Adrenal gland (tissue), 5 donors: ENCODE measurements around the gene PEX14.

Source experiments
- CTCF ChIP-seq, 6 experiments: fragments of 450-650 bp in 4 of 6; fragments of 200-600 bp in 2 of 6; sonication (generic) in 1 of 6; IDR thresholded peaks; 1 replicate in 5 of 6; 2 replicates in 1 of 6; pipeline versions ENCODE4 v1.5.1 to v1.8.0; 2016 to 2021; ENCODE audit warnings: antibody characterized with exemption in 6 of 6, mild to moderate bottlenecking in 2 of 6, moderate library complexity in 1 of 6
- POLR2A ChIP-seq, 2 donors: fragments of 450-650 bp; IDR thresholded peaks; one replicate each; pipeline ENCODE4 v1.6.1; 2017; ENCODE audit warnings: antibody characterized with exemption in 2 of 2, mild to moderate bottlenecking in 2 of 2, moderate library complexity in 1 of 2
- donor health status: DM: no; HTN: no; CAD: no.

DNA sequence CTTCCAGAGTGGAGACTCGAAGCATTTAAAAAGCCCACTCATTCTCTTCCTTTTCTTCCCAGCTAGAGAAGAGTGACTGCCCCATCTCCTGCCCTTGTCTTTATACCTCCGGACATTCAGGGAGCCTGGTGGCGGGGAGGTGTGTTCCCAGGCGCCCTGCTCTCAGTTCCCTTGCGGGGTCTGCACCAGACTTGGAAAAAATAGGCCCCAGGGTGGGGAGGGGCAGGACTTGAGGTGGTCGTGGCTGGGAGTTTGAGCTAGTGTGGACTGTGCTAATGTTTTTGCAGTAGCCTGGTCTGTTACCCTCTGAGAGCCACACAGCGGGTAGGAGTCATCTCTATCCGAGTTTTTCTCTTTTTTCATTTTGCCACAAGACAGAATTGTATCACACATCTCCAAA, 139.1 kb downstream of the PEX14 start:
- TF ChIP-seq CTCF (IDR thresholded peaks at IDR 0.05) (no peak), POLR2A (IDR thresholded peaks at IDR 0.05) (no peak)
